Panc1 (cell line): ENCODE measurements around the gene RAI2. TPM values are rescaled to one million over a fixed set of nuclear protein-coding genes. Genes with fewer than 3 reads are reported as not detected.

ENCODE experiments used
- ATAC-seq: fragments of 200-7000 bp; cut with Tn5 transposase; 2 replicates; pipeline ENCODE4 v1.9.1; 2020; ENCODE audit warnings: mild to moderate bottlenecking, moderate library complexity
- BruUV-seq: library from RNA; stranded (reverse); fragments of 400-500 nt; replicated peaks from 2 replicates; lab custom pipeline; 2021; lab: Mats Ljungman, UMichigan
- CTCF ChIA-PET: fragments of 300-600 bp; sonication (Branson Sonifier 250); formaldehyde crosslinking; loops from one replicate; lab custom pipeline; 2022; ENCODE audit warnings: antibody characterized with exemption; lab: Charles Lee
- POLR2A ChIA-PET: fragments of 300-600 bp; sonication (Branson Sonifier 250); formaldehyde crosslinking; loops from one replicate; lab custom pipeline; 2022; ENCODE audit warnings: antibody characterized with exemption; lab: Charles Lee
- DNase-seq: peaks from one replicate; pipeline ENCODE4 v3.0.0-alpha.2; 2010; ENCODE audit warnings: low read depth, low spot score
- H3K27ac ChIP-seq: 2 replicates; pipeline ENCODE4 v1.5.1; 2011; ENCODE audit warnings: mild to moderate bottlenecking, low read length, inconsistent platforms
- H3K27me3 ChIP-seq: fragments of 200-500 bp; sonication (Bioruptor generic); 2 replicates; pipeline ENCODE4 v1.6.0; 2014; ENCODE audit warnings: low read length, inconsistent platforms; ENCODE audit not compliant: control insufficient read depth, insufficient read depth
- H3K36me3 ChIP-seq: fragments of 200-500 bp; sonication (Bioruptor generic); 2 replicates; pipeline ENCODE4 v1.5.1; 2014; ENCODE audit warnings: inconsistent platforms, mild to moderate bottlenecking, low read length, moderate library complexity; ENCODE audit not compliant: control insufficient read depth, insufficient read depth
- H3K4me1 ChIP-seq: 2 replicates; pipeline ENCODE4 v1.5.1; 2011; ENCODE audit warnings: inconsistent platforms, mild to moderate bottlenecking, low read length, moderate library complexity; ENCODE audit not compliant: control insufficient read depth, insufficient read depth
- H3K4me3 ChIP-seq, 2 experiments: 2 replicates each; pipeline ENCODE4 v1.5.1; 2011 to 2012; ENCODE audit warnings: low read depth in 2 of 2, low read length in 2 of 2, mild to moderate bottlenecking in 2 of 2, inconsistent platforms in 1 of 2, moderate library complexity in 1 of 2
- H3K9me3 ChIP-seq: fragments of 200-500 bp; sonication (Bioruptor generic); 2 replicates; pipeline ENCODE4 v1.5.1; 2014; ENCODE audit warnings: low read depth, mild to moderate bottlenecking, inconsistent platforms, low read length, moderate library complexity; ENCODE audit not compliant: control insufficient read depth, insufficient read depth
- POLR2AphosphoS5 ChIP-seq: IDR thresholded peaks from 2 replicates; pipeline ENCODE4 v1.6.1; 2012; ENCODE audit warnings: mild to moderate bottlenecking, low read depth, low read length, moderate library complexity
- SIN3A ChIP-seq: IDR thresholded peaks from 2 replicates; pipeline ENCODE4 v1.6.1; 2012; ENCODE audit warnings: low read depth, mild to moderate bottlenecking, low read length, moderate library complexity, borderline replicate concordance; ENCODE audit not compliant: insufficient read depth
- TCF7L2 ChIP-seq: IDR thresholded peaks from 2 replicates; pipeline ENCODE4 v1.6.1; 2011; ENCODE audit warnings: mild to moderate bottlenecking, low read depth, low read length, inconsistent platforms
- in situ Hi-C: cut with HindIII; loops from 2 replicates; pipeline ENCODE4 v1.10.0; 2016; ENCODE audit warnings: low sequenced_read_pairs, low pct_unique_long_range_greater_than_20kb
- intact Hi-C: fragments of 100-400 bp; cut with micrococcal nuclease; formaldehyde crosslinking; loops from one replicate; pipeline ENCODE4 v1.10.0; 2022; ENCODE audit not compliant: unreplicated experiment
- total RNA-seq: library from RNA; stranded (reverse); gene quantifications from one replicate; pipeline ENCODE4 v1.2.1, GENCODE V29; 2021; ENCODE audit not compliant: unreplicated experiment
- TF ChIP-seq, protein P1 (sequence below): fragments of 450-650 bp; IDR thresholded peaks from 2 replicates; pipeline ENCODE4 v1.5.1; 2017; ENCODE audit warnings: mild to moderate bottlenecking
- TF ChIP-seq, protein P2 (sequence below), 2 experiments: IDR thresholded peaks; 2 replicates each; pipeline ENCODE4 v1.6.1; 2011 to 2012; ENCODE audit warnings: low read depth in 2 of 2, control low read depth in 1 of 2, low read length in 1 of 2, mild to moderate bottlenecking in 1 of 2, moderate library complexity in 1 of 2; ENCODE audit not compliant: insufficient read depth in 1 of 2

The RAI2 gene
- total RNA-seq, 1 experiment from 2014 or later = 0.13 TPM

DNA sequence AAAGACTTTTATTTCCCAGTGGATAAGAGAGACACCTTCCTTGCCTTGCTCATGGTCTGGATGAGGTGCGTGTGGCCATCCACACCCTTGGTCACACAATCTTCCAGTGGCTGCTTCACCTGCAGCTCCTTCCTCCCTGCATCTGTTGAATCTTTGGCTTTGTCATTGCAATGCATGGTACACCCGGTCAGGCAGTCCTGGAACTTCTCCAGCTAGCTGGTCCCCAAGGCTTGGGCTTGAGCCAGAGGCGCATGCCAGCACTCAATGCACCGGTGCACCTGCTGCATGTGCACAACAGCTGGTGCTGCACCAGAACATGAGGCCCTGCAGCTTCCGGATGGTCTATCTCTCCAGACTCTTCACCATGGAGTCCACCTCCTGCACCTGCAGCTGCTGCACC is 92.1 kb downstream of the RAI2 start:
- no peak overlapping the region for H3K4me3 ChIP-seq
- H3K36me3 ChIP-seq = no peaks in the 10 kb centered on the region
- H3K27me3 ChIP-seq = no peaks in the 10 kb centered on the region
- CTCF ChIA-PET = no interaction called here
- H3K27ac ChIP-seq = no peak overlapping the region
- POLR2A ChIA-PET = no interaction called here
- intact Hi-C loops = no loop called here
- no TSS peak for BruUV-seq
- in situ Hi-C loops = no loop called here
- TF ChIP-seq, protein P1, sequence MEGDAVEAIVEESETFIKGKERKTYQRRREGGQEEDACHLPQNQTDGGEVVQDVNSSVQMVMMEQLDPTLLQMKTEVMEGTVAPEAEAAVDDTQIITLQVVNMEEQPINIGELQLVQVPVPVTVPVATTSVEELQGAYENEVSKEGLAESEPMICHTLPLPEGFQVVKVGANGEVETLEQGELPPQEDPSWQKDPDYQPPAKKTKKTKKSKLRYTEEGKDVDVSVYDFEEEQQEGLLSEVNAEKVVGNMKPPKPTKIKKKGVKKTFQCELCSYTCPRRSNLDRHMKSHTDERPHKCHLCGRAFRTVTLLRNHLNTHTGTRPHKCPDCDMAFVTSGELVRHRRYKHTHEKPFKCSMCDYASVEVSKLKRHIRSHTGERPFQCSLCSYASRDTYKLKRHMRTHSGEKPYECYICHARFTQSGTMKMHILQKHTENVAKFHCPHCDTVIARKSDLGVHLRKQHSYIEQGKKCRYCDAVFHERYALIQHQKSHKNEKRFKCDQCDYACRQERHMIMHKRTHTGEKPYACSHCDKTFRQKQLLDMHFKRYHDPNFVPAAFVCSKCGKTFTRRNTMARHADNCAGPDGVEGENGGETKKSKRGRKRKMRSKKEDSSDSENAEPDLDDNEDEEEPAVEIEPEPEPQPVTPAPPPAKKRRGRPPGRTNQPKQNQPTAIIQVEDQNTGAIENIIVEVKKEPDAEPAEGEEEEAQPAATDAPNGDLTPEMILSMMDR = no peak
- DNase-seq (no peak), ATAC-seq (no peak)
- no peaks in the 10 kb centered on the region for H3K4me1 ChIP-seq
- no peaks in the 10 kb centered on the region for H3K9me3 ChIP-seq

DNA sequence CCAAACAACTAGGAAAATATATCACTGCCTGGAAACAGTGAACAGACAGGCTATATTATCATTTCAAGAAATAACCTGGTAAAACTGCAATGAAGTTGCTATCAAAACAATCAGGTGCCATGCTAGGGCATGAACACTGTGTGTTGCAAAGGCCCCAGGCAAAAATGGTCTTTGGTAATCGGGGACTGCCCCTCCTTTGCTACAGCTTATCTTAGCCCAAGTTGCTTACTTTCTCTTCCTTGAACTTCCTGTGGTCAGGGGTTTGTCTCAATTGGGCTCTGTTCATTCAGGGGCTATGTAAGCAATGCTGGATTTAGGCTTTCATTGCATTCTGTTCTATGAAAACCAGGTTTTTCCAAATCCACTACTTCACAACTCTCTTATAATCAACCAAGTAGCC is 93.4 kb downstream of the RAI2 start:
- Histone ChIP-seq H3K4me3 (no peak overlapping the region), H3K4me1 (no peaks in the 10 kb centered on the region), H3K27me3 (no peaks in the 10 kb centered on the region), H3K9me3 (no peaks in the 10 kb centered on the region), H3K27ac (no peak overlapping the region), H3K36me3 (no peaks in the 10 kb centered on the region)
- ChIA-PET CTCF (no interaction called here), POLR2A (no interaction called here)
- BruUV-seq = no TSS peak
- no peak for ATAC-seq
- intact Hi-C loops (no loop called here), in situ Hi-C loops (no loop called here)
- TF ChIP-seq TCF7L2 = no peak
- no peak for TF ChIP-seq SIN3A
- TF ChIP-seq, protein P2, sequence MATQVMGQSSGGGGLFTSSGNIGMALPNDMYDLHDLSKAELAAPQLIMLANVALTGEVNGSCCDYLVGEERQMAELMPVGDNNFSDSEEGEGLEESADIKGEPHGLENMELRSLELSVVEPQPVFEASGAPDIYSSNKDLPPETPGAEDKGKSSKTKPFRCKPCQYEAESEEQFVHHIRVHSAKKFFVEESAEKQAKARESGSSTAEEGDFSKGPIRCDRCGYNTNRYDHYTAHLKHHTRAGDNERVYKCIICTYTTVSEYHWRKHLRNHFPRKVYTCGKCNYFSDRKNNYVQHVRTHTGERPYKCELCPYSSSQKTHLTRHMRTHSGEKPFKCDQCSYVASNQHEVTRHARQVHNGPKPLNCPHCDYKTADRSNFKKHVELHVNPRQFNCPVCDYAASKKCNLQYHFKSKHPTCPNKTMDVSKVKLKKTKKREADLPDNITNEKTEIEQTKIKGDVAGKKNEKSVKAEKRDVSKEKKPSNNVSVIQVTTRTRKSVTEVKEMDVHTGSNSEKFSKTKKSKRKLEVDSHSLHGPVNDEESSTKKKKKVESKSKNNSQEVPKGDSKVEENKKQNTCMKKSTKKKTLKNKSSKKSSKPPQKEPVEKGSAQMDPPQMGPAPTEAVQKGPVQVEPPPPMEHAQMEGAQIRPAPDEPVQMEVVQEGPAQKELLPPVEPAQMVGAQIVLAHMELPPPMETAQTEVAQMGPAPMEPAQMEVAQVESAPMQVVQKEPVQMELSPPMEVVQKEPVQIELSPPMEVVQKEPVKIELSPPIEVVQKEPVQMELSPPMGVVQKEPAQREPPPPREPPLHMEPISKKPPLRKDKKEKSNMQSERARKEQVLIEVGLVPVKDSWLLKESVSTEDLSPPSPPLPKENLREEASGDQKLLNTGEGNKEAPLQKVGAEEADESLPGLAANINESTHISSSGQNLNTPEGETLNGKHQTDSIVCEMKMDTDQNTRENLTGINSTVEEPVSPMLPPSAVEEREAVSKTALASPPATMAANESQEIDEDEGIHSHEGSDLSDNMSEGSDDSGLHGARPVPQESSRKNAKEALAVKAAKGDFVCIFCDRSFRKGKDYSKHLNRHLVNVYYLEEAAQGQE (IDR thresholded peaks at IDR 0.05; ENCODE audit: insufficient read depth in 1 of 2, low read depth in 2 of 2, low read length in 1 of 2) = no peak
- TF ChIP-seq, protein P1 = no peak
- no peak for TF ChIP-seq POLR2AphosphoS5
- no peak for DNase-seq

DNA sequence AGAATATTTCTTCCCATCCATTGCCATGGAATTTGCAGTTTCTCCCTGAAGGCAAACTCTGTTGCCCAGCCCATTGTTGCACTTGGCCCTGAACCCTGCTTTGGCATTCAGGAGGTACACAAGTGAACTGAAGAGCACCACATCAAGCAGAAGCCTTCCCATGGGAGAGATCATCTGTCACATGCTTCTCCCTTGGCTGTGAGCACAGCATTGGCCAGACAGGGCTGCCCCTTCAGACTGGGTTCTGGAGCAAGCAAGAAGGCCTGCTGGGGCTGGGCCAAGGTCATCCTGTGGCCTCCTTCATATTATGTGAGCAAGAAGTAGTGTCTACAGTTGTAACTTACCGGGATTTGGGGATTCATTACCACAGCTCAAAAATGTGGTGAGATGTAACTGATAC is 101.1 kb downstream of the RAI2 start:
- ChIA-PET POLR2A (no interaction called here), CTCF (no interaction called here)
- no peak for TF ChIP-seq SIN3A
- TF ChIP-seq, protein P1 = no peak
- no peak for TF ChIP-seq TCF7L2
- TF ChIP-seq, protein P2 (IDR thresholded peaks at IDR 0.05; ENCODE audit: insufficient read depth in 1 of 2, low read depth in 2 of 2, low read length in 1 of 2) = no peak
- TF ChIP-seq POLR2AphosphoS5 = no peak
- no peak for DNase-seq
- intact Hi-C loops (no loop called here), in situ Hi-C loops (no loop called here)
- H3K27ac ChIP-seq = no peak overlapping the region
- BruUV-seq = no TSS peak
- no peaks in the 10 kb centered on the region for H3K4me1 ChIP-seq
- no peaks in the 10 kb centered on the region for H3K27me3 ChIP-seq
- ATAC-seq = no peak
- H3K4me3 ChIP-seq = no peak overlapping the region
- no peaks in the 10 kb centered on the region for H3K36me3 ChIP-seq
- H3K9me3 ChIP-seq = no peaks in the 10 kb centered on the region
